ENCODE results near the gene WFDC5. TPM values are rescaled to one million over a fixed set of nuclear protein-coding genes. Genes with fewer than 3 reads are reported as not detected.
"Not testable (repeated sequence)": the region's sequence is repeated elsewhere in the genome, so short reads cannot be mapped to it uniquely, and the experiment has no call there.

WFDC5 gene
- total RNA-seq = not detected
- long read RNA-seq, partial matches to known transcripts = 0 of 1 reads
- long read RNA-seq, other reads (novel, unspliced or antisense) = 1 of 1 reads

GRCh38 chr20:45114465-45115385 lies at the start of gene WFDC5:
WFDC5 (minus strand) TSS chr20:45115174; CDS start chr20:45115083, 91 bp downstream.
- no peak for ATAC-seq
- no peak for DNase-seq
- intact Hi-C loops (cut with DNase I, micrococcal nuclease) = no loop called here

GRCh38 chr20:45163083-45163803 lies 48.3 kb upstream of the WFDC5 start:
- peak; percentile 98 for ATAC-seq
- peak; percentile 85 to 88 for DNase-seq
- intact Hi-C loops (cut with DNase I, micrococcal nuclease) = no loop called here

GRCh38 chr20:45157962-45158361 lies 43.0 kb upstream of the WFDC5 start:
- ATAC-seq (peak; percentile 96), DNase-seq (peak in 1 of 2 donors; percentile 34)
- intact Hi-C loops (cut with DNase I, micrococcal nuclease) = no loop called here

GRCh38 chr20:45156713-45157112 lies 41.7 kb upstream of the WFDC5 start:
- intact Hi-C loops (cut with DNase I, micrococcal nuclease) = no loop called here
- no peak for ATAC-seq
- DNase-seq = no peak

GRCh38 chr20:45154794-45155193 lies 39.8 kb upstream of the WFDC5 start:
- intact Hi-C loops (cut with DNase I, micrococcal nuclease); ATAC-seq; DNase-seq: not testable (repeated sequence)

- ATAC-seq (no peak), DNase-seq (no peak)
- intact Hi-C loops (cut with DNase I, micrococcal nuclease) = no loop called here
Measured at GRCh38 chr20:45154183-45154582, 39.2 kb upstream of the WFDC5 start.

- intact Hi-C loops (cut with DNase I, micrococcal nuclease) = no loop called here
- DNase-seq (no peak), ATAC-seq (no peak)
Measured at GRCh38 chr20:45153752-45154151, 38.8 kb upstream of the WFDC5 start.

- ATAC-seq (no peak), DNase-seq (no peak)
- intact Hi-C loops (cut with DNase I, micrococcal nuclease) = no loop called here
Measured at GRCh38 chr20:45153147-45153546, 38.2 kb upstream of the WFDC5 start.

GRCh38 chr20:45152405-45152804 lies 37.4 kb upstream of the WFDC5 start:
- intact Hi-C loops (cut with DNase I, micrococcal nuclease) = no loop called here
- DNase-seq (no peak), ATAC-seq (no peak)

GRCh38 chr20:45149062-45149461 lies 34.1 kb upstream of the WFDC5 start:
- ATAC-seq = no peak
- no peak for DNase-seq
- intact Hi-C loops (cut with DNase I, micrococcal nuclease) = no loop called here

GRCh38 chr20:45140836-45141235 lies 25.9 kb upstream of the WFDC5 start:
- intact Hi-C loops (cut with DNase I, micrococcal nuclease) = no loop called here
- DNase-seq (no peak), ATAC-seq (no peak)

- DNase-seq; intact Hi-C loops (cut with DNase I, micrococcal nuclease); ATAC-seq: not testable (repeated sequence)
Measured at GRCh38 chr20:45139733-45140375, 24.9 kb upstream of the WFDC5 start.

GRCh38 chr20:45138561-45139300 lies 23.8 kb upstream of the WFDC5 start:
- intact Hi-C loops (cut with DNase I, micrococcal nuclease) = no loop called here
- peak; percentile 89 for ATAC-seq
- DNase-seq = peak; percentile 81 to 84

GRCh38 chr20:45136911-45137310 lies 21.9 kb upstream of the WFDC5 start:
- ATAC-seq (no peak), DNase-seq (no peak)
- intact Hi-C loops (cut with DNase I, micrococcal nuclease) = no loop called here

- ATAC-seq = peak; percentile 72
- no peak for DNase-seq
- intact Hi-C loops (cut with DNase I, micrococcal nuclease) = no loop called here
Measured at GRCh38 chr20:45128099-45128498, 13.1 kb upstream of the WFDC5 start.

- intact Hi-C loops (cut with DNase I, micrococcal nuclease) = no loop called here
- DNase-seq (no peak), ATAC-seq (peak; percentile 23)
Measured at GRCh38 chr20:45124365-45124764, 9.4 kb upstream of the WFDC5 start, which contains the start of gene WFDC12. WFDC12 (minus strand) TSS chr20:45124465; CDS start chr20:45124447, 18 bp downstream.

- ATAC-seq (no peak), DNase-seq (no peak)
- intact Hi-C loops (cut with DNase I, micrococcal nuclease) = no loop called here
Measured at GRCh38 chr20:45121388-45121787, 6.4 kb upstream of the WFDC5 start.

GRCh38 chr20:45119556-45120266 lies 4.7 kb upstream of the WFDC5 start:
- ATAC-seq (no peak), DNase-seq (no peak)
- intact Hi-C loops (cut with DNase I, micrococcal nuclease) = no loop called here
